BE2C (cell line): ENCODE data around the gene POU2AF3.

Source experiments
- DNase-seq: peaks from one replicate; pipeline ENCODE4 v3.0.0-alpha.2; 2020
- H3K27me3 ChIP-seq: fragments of 250-450 bp; sonication (Bioruptor Pico); 2 replicates; pipeline ENCODE4 v1.5.1; 2020; ENCODE audit warnings: mild to moderate bottlenecking
- H3K36me3 ChIP-seq: fragments of 250-450 bp; sonication (Bioruptor Pico); 2 replicates; pipeline ENCODE4 v1.5.1; 2020; ENCODE audit warnings: mild to moderate bottlenecking
- H3K4me1 ChIP-seq: fragments of 250-450 bp; sonication (Bioruptor Pico); 2 replicates; pipeline ENCODE4 v1.5.1; 2020
- H3K4me3 ChIP-seq: 2 replicates; pipeline ENCODE4 v1.5.1; 2011; ENCODE audit warnings: low read depth, low read length
- H3K9me3 ChIP-seq: fragments of 250-450 bp; sonication (Bioruptor Pico); 2 replicates; pipeline ENCODE4 v1.5.1; 2020
- TF ChIP-seq, protein P1 (sequence below): IDR thresholded peaks from 2 replicates; pipeline ENCODE4 v1.5.1; 2012; ENCODE audit warnings: mild to moderate bottlenecking, low read depth, low read length

Gene POU2AF3

GRCh38 chr11:111352231-111352746 is 53.9 kb downstream of the POU2AF3 start:
- no peak overlapping the region for H3K4me3 ChIP-seq
- H3K36me3 ChIP-seq = no peaks in the 10 kb centered on the region
- H3K9me3 ChIP-seq = no peaks in the 10 kb centered on the region
- peaks cover 15% of the 10 kb centered on the region for H3K27me3 ChIP-seq
- no peaks in the 10 kb centered on the region for H3K4me1 ChIP-seq
- no peak for DNase-seq
- TF ChIP-seq, protein P1, sequence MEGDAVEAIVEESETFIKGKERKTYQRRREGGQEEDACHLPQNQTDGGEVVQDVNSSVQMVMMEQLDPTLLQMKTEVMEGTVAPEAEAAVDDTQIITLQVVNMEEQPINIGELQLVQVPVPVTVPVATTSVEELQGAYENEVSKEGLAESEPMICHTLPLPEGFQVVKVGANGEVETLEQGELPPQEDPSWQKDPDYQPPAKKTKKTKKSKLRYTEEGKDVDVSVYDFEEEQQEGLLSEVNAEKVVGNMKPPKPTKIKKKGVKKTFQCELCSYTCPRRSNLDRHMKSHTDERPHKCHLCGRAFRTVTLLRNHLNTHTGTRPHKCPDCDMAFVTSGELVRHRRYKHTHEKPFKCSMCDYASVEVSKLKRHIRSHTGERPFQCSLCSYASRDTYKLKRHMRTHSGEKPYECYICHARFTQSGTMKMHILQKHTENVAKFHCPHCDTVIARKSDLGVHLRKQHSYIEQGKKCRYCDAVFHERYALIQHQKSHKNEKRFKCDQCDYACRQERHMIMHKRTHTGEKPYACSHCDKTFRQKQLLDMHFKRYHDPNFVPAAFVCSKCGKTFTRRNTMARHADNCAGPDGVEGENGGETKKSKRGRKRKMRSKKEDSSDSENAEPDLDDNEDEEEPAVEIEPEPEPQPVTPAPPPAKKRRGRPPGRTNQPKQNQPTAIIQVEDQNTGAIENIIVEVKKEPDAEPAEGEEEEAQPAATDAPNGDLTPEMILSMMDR = no peak

GRCh38 chr11:111352935-111353710 is 54.8 kb downstream of the POU2AF3 start:
- DNase-seq = no peak
- no peaks in the 10 kb centered on the region for H3K4me1 ChIP-seq
- no peak overlapping the region for H3K4me3 ChIP-seq
- H3K36me3 ChIP-seq = no peaks in the 10 kb centered on the region
- no peaks in the 10 kb centered on the region for H3K9me3 ChIP-seq
- peaks cover 15% of the 10 kb centered on the region for H3K27me3 ChIP-seq
- TF ChIP-seq, protein P1 = no peak

GRCh38 chr11:111353776-111354600 is 55.6 kb downstream of the POU2AF3 start:
- no peaks in the 10 kb centered on the region for H3K36me3 ChIP-seq
- TF ChIP-seq, protein P1 = no peak

DNA sequence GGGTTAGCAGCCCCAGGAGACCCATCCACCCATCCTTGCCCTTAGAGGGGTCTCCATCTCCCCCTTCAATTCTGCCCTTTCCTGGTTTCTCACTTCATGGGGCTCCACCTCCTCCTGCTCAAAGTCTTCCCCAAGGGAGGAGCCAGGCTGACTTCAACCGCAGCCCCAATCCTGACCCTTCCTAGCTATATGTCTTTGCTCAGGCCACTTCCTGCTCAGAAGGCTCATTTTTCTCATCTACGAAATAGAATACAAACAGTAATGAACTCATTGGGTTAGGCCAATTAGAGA is 56.2 kb downstream of the POU2AF3 start:
- TF ChIP-seq, protein P1 = no peak
- H3K4me3 ChIP-seq = no peak overlapping the region
- no peaks in the 10 kb centered on the region for H3K9me3 ChIP-seq
- peaks cover 15% of the 10 kb centered on the region for H3K27me3 ChIP-seq
- DNase-seq = no peak
- H3K4me1 ChIP-seq = no peaks in the 10 kb centered on the region
- H3K36me3 ChIP-seq = no peaks in the 10 kb centered on the region

More at GRCh38 chr11:111353776-111354600, 55.6 kb downstream of the POU2AF3 start:
- Histone ChIP-seq H3K4me1 (no peaks in the 10 kb centered on the region), H3K9me3 (no peaks in the 10 kb centered on the region), H3K27me3 (peaks cover 15% of the 10 kb centered on the region), H3K4me3 (no peak overlapping the region)
- no peak for DNase-seq

DNA sequence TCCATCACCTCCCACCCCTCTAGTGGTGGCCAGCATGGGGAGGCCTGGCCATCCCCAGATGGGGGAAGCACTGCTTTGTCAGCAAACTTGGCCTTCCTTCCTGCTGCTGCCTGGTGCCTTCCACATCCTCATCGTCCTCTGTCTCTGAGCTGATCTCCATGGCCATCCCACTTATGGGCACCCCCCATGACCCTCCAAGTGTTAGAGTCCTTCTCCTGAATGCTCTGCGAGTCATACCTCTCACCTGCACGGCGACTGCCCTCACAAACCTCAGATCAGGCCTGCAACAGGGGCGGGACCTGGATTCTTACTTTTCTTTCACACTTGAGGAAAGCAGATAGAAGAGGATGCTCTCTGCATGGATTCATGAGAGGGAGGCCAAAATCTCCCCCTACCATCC is 56.8 kb downstream of the POU2AF3 start:
- Histone ChIP-seq H3K36me3 (no peaks in the 10 kb centered on the region), H3K4me3 (no peak overlapping the region), H3K4me1 (no peaks in the 10 kb centered on the region), H3K9me3 (no peaks in the 10 kb centered on the region), H3K27me3 (peaks cover 15% of the 10 kb centered on the region)
- no peak for DNase-seq
- TF ChIP-seq, protein P1 = no peak
